Midbrain (tissue), 1 donor: ENCODE measurements around the gene ACP7.
"Not testable (repeated sequence)": the region's sequence is repeated elsewhere in the genome, so short reads cannot be mapped to it uniquely, and the experiment has no call there.

Experiments
- DNase-seq: peaks from one replicate; lab custom pipeline; 2025; lab: John Stamatoyannopoulos, UW

The ACP7 gene, protein sequence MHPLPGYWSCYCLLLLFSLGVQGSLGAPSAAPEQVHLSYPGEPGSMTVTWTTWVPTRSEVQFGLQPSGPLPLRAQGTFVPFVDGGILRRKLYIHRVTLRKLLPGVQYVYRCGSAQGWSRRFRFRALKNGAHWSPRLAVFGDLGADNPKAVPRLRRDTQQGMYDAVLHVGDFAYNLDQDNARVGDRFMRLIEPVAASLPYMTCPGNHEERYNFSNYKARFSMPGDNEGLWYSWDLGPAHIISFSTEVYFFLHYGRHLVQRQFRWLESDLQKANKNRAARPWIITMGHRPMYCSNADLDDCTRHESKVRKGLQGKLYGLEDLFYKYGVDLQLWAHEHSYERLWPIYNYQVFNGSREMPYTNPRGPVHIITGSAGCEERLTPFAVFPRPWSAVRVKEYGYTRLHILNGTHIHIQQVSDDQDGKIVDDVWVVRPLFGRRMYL

DNA sequence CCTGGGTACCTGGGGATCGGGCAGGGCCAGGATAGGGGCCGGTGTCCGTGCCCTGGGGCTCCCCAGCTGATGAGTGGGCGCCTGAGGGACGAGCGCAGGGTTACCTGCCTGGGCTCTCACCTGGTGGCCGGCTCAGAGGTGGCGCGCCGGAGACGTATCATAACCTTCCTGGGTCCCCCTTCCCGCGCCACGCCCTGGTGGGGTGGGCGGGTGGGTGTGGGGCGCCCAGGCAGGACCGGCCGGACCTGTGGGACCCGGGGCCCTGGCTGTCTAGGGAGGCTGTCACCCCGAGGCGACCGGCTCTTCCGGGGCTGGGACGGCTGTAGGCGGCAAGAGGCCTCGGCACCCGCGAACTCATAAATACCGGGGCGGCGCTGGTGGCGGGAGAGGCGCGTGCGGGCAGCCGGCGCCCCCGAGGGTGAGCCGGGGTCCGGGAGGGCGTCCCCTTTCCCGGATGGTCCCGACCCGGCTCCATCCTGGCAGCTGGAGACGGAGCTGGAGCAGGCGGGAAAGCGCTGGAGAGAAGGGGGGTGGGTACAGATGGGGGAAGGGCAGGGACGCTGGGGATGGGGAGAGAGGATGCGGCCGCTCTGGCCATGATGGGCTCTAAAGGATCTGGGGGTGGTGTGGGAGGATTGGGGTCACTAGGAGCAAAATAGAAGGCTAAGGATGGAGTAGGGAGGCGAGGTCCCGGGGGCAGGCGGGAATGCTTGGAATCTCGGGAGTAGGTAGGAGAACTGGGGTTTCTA lies at the start of gene ACP7:
ACP7 (plus strand) TSS at position 386 of the 749 bp plus-strand sequence. CDS start 902 bp downstream, outside the sequence.
- DNase-seq = no peak

DNA sequence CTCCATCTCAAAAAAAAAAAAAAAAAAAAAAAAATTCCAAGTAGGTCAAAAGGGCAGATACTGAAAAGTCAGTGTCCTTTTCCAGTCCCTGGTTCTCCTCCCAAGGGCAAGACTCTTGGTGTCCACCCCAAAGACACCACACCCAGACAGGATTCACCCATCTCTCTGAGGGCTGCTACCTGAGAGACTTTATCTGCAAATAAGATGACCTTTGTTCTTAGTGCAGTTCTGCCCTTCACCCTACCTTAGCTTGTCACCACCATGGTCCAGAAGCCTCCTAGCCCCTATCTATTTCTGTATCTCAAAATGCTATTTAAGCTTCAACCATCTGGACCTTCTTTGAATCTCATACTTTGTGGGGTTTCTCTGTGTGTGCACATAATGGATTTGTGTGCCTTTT lies 47.6 kb upstream of the ACP7 start:
- no peak for DNase-seq

DNA sequence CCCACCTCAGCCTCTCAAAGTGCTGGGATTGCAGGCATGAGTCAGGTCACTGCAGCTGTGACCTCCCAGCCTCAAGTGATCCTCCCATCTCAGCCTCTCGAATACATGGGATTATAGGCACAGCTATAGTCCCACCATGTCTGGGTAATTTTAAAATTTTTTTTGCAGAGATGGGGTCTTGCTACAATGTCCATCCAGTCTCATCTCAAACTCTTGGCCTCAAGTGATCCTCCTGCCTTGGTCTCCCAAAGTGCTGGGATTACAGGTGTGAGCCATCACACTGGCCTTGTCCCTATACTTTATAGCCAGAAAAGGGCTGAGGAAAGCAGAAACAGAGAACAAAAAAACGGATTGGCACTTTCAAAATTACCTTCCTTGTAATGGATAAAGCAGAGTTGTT lies 47.0 kb upstream of the ACP7 start:
- DNase-seq = no peak

DNA sequence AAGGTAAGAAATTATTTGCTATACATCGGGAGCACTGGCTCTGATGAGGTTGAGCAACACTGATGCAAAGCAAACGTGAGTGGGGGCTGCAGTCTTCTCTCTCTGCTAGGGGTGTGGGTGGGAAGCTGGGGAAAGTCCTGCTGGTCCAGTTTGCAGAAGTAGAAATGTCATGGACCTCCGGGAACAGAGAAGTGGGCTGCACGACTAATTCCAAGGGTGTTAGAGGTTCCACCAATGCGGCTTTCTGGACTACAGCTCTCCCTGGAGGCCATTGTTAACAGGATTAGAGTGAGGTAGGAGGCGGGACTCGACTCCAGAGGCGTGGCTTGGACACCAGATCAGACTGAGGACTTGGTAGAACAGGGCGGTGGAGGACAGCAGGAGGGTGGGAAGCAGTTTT lies 46.1 kb upstream of the ACP7 start:
- DNase-seq = peak; percentile 27

DNA sequence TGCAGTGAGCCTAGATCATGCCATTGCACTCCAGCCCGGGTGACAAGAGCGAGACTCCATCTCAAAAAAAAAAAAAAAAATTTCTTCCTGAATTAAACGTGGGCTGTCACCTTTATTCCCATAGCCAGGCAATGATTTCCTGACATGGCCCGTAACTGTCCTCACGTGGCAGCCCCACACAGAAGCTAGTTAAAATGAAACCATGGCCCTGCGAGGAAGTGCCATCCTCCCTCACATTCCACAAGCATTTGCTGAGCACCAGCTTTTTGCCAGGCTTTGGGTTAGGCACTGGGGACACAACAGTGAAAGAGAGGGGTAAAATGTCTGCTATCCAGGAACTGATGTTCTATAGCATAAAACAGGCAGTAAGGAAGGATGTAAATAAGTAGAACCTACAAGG lies 38.7 kb upstream of the ACP7 start:
- no peak for DNase-seq

- no peak for DNase-seq
Measured at GRCh38 chr19:39046037-39046821, 37.9 kb upstream of the ACP7 start.

DNA sequence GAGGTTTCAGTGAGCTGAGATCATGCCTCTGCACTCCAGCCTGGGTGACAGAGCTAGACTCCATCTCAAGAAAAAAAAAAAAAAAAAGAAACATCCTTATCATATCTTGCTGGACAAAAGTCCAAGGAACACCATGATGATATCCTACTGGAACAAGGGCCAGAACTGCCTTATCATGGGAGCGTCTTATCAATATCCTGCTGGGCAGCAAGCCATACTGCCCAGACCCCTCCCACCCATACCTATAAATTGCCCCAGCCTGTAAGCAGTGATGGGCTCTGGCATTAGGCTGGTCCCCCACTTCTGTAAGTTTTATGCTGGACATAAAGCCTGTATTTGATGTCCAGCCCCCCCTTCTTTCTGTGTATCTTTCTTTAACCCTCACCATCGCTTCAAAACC lies 37.1 kb upstream of the ACP7 start:
- DNase-seq = no peak

DNA sequence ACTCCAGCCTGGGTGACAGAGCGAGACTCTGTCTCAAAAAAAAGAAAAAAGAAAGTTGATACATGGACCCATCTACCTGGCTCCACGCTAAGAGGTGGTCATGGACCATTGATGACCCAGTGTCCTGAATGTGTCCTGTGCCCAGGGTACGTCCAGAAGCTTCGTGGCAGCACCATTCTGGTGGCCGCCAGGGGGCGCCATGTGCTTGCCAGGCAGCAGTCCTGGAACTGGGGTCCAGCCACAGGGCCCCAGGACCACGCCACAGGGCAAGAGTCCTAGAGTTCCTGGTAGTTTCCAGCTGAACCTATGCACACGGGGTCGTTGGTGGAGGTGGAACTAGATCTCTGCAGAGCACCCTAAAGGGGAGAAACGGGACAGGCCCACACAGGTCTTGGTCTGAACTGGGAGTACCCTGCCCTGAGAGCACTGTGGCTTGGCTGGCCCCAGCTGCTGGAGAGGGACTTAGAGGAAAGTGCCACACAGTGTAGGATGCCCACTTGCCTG lies 31.9 kb upstream of the ACP7 start:
- peak; percentile 65 for DNase-seq

- DNase-seq = peak; percentile 42
Measured at GRCh38 chr19:39052846-39053245, 31.3 kb upstream of the ACP7 start.

- DNase-seq = no peak
Measured at GRCh38 chr19:39053276-39054090, 30.7 kb upstream of the ACP7 start.

DNA sequence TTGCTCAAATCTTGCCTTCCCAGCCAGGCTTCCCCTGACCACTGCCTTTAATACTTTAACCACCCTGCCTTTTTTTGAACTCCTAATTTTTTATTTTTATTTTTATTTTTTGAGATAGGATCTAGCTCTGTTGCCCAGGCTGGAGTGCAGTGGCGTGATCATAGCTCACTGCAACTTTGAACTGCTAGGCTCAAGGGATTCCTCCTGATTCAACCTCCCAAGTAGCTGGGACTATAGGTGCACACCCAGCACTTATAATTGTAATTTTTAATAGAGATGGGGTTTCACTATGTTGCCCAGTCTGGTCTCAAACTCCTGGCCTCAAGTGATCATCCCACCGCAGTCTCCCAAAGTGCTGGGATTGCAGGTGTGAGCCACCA lies 30.1 kb upstream of the ACP7 start:
- no peak for DNase-seq

DNA sequence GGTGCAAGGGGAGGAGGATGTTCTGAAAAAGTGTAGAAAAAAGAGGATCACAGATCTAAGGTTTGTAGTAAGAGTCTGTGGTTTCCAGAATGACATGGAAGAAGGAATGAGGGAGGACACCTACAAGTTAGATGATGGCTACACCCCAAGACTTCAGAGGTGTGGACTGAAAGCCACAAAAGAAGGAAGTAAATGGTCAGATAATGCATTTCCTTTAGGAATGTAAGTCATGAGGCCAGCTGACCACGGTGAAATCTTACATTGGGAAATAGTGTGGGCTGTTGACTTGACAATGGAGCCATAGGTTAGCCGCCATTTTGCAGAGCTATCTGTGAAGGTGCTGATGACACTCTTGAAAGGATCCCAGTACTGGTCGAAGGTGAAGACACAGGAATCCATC lies 26.6 kb upstream of the ACP7 start:
- DNase-seq = no peak

GRCh38 chr19:39059302-39059701 lies 24.9 kb upstream of the ACP7 start:
- no peak for DNase-seq

GRCh38 chr19:39060171-39060570 lies 24.0 kb upstream of the ACP7 start:
- DNase-seq = no peak

- DNase-seq = no peak
Measured at GRCh38 chr19:39064405-39064804, 19.8 kb upstream of the ACP7 start.

- DNase-seq = no peak
Measured at GRCh38 chr19:39065928-39066327, 18.2 kb upstream of the ACP7 start.

- no peak for DNase-seq
Measured at GRCh38 chr19:39067104-39067503, 17.1 kb upstream of the ACP7 start.

GRCh38 chr19:39068259-39068658 lies 15.9 kb upstream of the ACP7 start:
- DNase-seq = not testable (repeated sequence)

DNA sequence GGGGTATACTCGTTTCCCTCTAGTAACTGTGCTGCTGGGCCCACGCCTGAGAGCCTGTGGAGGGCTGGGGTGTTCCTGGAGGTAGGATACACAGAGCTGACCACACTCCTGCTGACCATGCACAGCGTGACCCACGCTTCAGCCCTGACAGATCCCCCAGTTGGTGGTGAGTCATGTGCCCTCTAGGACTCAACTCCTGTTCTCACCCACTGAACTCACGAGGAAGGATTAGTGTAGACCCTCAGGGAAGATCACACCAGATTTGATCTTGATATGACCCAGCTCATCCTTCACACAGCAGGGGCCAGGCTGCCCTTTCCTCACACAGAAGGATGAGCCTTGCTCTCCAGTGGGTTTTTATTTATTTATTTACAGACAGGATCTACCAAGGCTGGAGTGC lies 13.3 kb upstream of the ACP7 start:
- DNase-seq = no peak

DNA sequence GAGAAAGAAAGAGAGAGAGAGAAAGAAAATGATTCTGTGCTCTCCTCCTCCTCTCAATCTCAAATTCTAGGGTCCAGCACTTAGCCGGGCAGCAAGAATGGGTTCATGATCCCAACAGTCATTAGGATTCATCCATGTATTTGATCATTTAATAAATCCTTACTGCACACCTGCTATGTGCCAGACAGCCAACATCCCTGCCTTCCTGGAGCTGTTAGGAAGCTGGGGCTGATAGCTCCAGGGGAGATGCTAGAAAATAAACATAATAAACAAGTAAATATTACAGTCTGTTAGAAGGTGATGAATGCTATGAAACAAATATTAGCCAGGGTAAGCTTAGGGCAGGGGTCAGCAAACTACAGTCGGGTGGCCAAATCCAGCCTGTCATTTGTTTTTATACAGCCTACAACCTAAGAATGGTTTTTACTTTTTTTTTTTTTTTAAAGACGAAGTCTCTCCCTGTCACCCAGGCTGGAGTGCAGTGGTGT lies 9.9 kb upstream of the ACP7 start:
- no peak for DNase-seq

DNA sequence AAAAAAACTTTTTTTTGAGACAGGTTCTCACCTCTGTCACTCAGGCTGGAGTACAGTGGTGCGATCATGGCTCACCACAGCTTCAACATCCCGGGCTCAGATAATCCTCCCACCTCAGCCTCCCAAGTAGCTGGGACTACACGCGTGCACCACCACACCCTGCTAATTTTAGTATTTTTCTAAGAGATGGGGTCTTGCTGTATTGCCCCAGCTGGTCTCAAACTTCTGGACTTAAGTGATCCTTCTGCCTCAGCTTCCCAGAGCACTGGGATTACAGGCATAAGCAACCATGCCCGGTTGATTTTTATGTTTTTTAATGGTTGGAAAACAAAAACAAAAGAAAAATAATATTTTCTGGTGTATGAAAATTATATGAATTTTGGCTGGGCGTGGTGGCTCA lies 9.2 kb upstream of the ACP7 start:
- no peak for DNase-seq
